Measurements from ENCODE around the gene RIMKLA. TPM values are rescaled to one million over a fixed set of nuclear protein-coding genes. Genes with fewer than 3 reads are reported as not detected.

The RIMKLA gene
- total and polyA plus RNA-seq, 2 of the 13 experiments (the other 11 are each of a cell fraction or from before 2014, with no cell fraction given): 2.5 to 3.8 TPM

DNA sequence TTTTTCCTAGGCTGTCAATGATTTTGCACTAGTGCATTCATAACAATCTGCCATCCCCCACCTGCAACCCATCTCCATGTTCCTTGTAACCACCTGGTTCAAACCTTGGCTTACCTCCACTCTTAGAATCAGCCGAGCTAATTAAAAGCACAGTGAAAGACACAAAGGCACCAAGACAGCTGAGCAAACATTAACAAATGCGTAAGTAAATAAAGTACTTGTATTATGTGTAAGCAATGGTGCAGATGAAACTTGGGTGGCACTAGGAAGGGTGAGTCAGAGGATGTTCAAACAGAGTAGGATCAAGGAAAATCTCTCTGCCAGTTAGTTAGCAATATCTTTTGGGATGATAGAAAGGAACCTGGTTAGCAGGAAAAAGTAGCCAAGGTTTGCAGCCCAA is 40.5 kb upstream of the RIMKLA start (continued):
- TF ChIP-seq ZSCAN25 (CRISPR knock-in tag; IDR thresholded peaks at IDR 0.05) (no peak), FOXA3 (CRISPR knock-in tag; IDR thresholded peaks at IDR 0.05) (peak; percentile 97), MEF2D (CRISPR knock-in tag; IDR thresholded peaks at IDR 0.05) (0 out of 2 replicates have a peak, but pooled peaks have one; percentile 62), SNRNP70 (IDR thresholded peaks at IDR 0.05; ENCODE audit: low read depth, low read length) (no peak), HDAC2 (CRISPR knock-in tag; IDR thresholded peaks at IDR 0.05) (peak; percentile 73), ASH2L (IDR thresholded peaks at IDR 0.05; ENCODE audit: insufficient read length, low read depth, low read length) (peak; percentile 32), NFIC (IDR thresholded peaks at IDR 0.05; ENCODE audit: low read length) (peak; percentile 40; the same call in 1 of the 2 replicates), HMG20B (CRISPR knock-in tag; conservative IDR thresholded peaks at IDR 0.05) (0 out of 2 replicates have a peak, but pooled peaks have one; percentile 46), CREM (IDR thresholded peaks at IDR 0.05) (peak; percentile 56; the same call in 1 of the 2 replicates), CREM (CRISPR knock-in tag; IDR thresholded peaks at IDR 0.05) (no peak), MED1 (CRISPR knock-in tag; IDR thresholded peaks at IDR 0.05) (peak; percentile 48), FOXA1 (IDR thresholded peaks at IDR 0.05) (peak; percentile 86), FOXA1 (CRISPR knock-in tag; IDR thresholded peaks at IDR 0.05) (peak; percentile 92), HHEX (CRISPR knock-in tag; IDR thresholded peaks at IDR 0.05) (peak; percentile 66; the same call in 1 of the 2 replicates), CEBPG (CRISPR knock-in tag; IDR thresholded peaks at IDR 0.05) (peak; percentile 56), IKZF1 (IDR thresholded peaks at IDR 0.05) (no peak), IRF2 (CRISPR knock-in tag; IDR thresholded peaks at IDR 0.05) (peak; percentile 61; the same call in 1 of the 2 replicates)
- TF ChIP-seq, protein P1, sequence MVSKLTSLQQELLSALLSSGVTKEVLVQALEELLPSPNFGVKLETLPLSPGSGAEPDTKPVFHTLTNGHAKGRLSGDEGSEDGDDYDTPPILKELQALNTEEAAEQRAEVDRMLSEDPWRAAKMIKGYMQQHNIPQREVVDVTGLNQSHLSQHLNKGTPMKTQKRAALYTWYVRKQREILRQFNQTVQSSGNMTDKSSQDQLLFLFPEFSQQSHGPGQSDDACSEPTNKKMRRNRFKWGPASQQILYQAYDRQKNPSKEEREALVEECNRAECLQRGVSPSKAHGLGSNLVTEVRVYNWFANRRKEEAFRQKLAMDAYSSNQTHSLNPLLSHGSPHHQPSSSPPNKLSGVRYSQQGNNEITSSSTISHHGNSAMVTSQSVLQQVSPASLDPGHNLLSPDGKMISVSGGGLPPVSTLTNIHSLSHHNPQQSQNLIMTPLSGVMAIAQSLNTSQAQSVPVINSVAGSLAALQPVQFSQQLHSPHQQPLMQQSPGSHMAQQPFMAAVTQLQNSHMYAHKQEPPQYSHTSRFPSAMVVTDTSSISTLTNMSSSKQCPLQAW (CRISPR knock-in tag; IDR thresholded peaks at IDR 0.05): peak; percentile 25; the same call in 1 of the 2 replicates
- TF ChIP-seq, protein P2, sequence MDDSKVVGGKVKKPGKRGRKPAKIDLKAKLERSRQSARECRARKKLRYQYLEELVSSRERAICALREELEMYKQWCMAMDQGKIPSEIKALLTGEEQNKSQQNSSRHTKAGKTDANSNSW (CRISPR knock-in tag; IDR thresholded peaks at IDR 0.05; ENCODE audit: borderline replicate concordance): no peak
- TF ChIP-seq, protein P3, sequence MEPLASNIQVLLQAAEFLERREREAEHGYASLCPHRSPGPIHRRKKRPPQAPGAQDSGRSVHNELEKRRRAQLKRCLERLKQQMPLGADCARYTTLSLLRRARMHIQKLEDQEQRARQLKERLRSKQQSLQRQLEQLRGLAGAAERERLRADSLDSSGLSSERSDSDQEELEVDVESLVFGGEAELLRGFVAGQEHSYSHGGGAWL (CRISPR knock-in tag; IDR thresholded peaks at IDR 0.05): no peak
- TF ChIP-seq, protein P4, sequence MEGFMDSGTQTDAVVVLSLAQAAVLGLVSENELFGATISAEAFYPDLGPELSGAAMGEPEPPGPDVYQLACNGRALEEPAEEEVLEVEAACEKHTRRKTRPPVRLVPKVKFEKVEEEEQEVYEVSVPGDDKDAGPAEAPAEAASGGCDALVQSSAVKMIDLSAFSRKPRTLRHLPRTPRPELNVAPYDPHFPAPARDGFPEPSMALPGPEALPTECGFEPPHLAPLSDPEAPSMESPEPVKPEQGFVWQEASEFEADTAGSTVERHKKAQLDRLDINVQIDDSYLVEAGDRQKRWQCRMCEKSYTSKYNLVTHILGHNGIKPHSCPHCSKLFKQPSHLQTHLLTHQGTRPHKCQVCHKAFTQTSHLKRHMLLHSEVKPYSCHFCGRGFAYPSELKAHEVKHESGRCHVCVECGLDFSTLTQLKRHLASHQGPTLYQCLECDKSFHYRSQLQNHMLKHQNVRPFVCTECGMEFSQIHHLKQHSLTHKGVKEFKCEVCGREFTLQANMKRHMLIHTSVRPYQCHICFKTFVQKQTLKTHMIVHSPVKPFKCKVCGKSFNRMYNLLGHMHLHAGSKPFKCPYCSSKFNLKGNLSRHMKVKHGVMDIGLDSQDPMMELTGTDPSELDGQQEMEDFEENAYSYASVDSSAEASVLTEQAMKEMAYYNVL (CRISPR knock-in tag; IDR thresholded peaks at IDR 0.05; ENCODE audit: borderline replicate concordance): 0 out of 2 replicates have a peak, but pooled peaks have one; percentile 54
- TF ChIP-seq, protein P5, sequence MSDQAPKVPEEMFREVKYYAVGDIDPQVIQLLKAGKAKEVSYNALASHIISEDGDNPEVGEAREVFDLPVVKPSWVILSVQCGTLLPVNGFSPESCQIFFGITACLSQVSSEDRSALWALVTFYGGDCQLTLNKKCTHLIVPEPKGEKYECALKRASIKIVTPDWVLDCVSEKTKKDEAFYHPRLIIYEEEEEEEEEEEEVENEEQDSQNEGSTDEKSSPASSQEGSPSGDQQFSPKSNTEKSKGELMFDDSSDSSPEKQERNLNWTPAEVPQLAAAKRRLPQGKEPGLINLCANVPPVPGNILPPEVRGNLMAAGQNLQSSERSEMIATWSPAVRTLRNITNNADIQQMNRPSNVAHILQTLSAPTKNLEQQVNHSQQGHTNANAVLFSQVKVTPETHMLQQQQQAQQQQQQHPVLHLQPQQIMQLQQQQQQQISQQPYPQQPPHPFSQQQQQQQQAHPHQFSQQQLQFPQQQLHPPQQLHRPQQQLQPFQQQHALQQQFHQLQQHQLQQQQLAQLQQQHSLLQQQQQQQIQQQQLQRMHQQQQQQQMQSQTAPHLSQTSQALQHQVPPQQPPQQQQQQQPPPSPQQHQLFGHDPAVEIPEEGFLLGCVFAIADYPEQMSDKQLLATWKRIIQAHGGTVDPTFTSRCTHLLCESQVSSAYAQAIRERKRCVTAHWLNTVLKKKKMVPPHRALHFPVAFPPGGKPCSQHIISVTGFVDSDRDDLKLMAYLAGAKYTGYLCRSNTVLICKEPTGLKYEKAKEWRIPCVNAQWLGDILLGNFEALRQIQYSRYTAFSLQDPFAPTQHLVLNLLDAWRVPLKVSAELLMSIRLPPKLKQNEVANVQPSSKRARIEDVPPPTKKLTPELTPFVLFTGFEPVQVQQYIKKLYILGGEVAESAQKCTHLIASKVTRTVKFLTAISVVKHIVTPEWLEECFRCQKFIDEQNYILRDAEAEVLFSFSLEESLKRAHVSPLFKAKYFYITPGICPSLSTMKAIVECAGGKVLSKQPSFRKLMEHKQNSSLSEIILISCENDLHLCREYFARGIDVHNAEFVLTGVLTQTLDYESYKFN (CRISPR knock-in tag; conservative IDR thresholded peaks at IDR 0.05): peak; percentile 70
- TF ChIP-seq, protein P6, sequence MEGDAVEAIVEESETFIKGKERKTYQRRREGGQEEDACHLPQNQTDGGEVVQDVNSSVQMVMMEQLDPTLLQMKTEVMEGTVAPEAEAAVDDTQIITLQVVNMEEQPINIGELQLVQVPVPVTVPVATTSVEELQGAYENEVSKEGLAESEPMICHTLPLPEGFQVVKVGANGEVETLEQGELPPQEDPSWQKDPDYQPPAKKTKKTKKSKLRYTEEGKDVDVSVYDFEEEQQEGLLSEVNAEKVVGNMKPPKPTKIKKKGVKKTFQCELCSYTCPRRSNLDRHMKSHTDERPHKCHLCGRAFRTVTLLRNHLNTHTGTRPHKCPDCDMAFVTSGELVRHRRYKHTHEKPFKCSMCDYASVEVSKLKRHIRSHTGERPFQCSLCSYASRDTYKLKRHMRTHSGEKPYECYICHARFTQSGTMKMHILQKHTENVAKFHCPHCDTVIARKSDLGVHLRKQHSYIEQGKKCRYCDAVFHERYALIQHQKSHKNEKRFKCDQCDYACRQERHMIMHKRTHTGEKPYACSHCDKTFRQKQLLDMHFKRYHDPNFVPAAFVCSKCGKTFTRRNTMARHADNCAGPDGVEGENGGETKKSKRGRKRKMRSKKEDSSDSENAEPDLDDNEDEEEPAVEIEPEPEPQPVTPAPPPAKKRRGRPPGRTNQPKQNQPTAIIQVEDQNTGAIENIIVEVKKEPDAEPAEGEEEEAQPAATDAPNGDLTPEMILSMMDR (CRISPR knock-in tag; IDR thresholded peaks at IDR 0.05): 0 out of 2 replicates have a peak, but pooled peaks have one; percentile 3

All from HepG2 (cell line).